Gastrocnemius medialis (tissue), 4 donors: ENCODE data around the gene ZNF79.

Experiments used
- POLR2A ChIP-seq, 2 donors: fragments of 450-650 bp; IDR thresholded peaks; one replicate each; pipeline ENCODE4 v1.6.1; 2017; ENCODE audit warnings: antibody characterized with exemption in 2 of 2, mild to moderate bottlenecking in 2 of 2, moderate library complexity in 2 of 2
- TF ChIP-seq, protein P1 (sequence below), 5 experiments: fragments of 450-650 bp in 3 of 5; fragments of 200-600 bp in 2 of 5; sonication (generic) in 2 of 5; IDR thresholded peaks in 4 of 5; conservative IDR thresholded peaks in 1 of 5; 1 replicate in 4 of 5; 2 replicates in 1 of 5; pipeline ENCODE4 v1.5.1; 2016 to 2019; ENCODE audit warnings: antibody characterized with exemption in 5 of 5, mild to moderate bottlenecking in 3 of 5, moderate library complexity in 3 of 5

DNA sequence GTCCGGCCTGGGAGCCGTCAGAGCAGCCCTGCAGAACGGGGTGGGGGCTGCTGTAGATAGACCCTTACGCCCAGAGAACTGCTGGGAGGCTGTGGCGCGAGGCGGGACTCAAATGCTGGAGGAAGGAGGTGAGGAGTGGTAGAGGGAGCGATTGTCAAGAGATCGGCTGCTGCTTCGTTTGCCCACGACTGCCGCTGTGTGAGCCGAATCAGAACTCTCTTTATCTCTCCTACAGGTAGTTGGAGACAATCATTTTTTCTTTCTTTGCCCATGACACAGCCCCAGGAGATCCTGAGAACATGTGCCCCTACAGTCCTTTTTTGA lies 456 bp downstream of the ZNF79 start:
- TF ChIP-seq, protein P1, sequence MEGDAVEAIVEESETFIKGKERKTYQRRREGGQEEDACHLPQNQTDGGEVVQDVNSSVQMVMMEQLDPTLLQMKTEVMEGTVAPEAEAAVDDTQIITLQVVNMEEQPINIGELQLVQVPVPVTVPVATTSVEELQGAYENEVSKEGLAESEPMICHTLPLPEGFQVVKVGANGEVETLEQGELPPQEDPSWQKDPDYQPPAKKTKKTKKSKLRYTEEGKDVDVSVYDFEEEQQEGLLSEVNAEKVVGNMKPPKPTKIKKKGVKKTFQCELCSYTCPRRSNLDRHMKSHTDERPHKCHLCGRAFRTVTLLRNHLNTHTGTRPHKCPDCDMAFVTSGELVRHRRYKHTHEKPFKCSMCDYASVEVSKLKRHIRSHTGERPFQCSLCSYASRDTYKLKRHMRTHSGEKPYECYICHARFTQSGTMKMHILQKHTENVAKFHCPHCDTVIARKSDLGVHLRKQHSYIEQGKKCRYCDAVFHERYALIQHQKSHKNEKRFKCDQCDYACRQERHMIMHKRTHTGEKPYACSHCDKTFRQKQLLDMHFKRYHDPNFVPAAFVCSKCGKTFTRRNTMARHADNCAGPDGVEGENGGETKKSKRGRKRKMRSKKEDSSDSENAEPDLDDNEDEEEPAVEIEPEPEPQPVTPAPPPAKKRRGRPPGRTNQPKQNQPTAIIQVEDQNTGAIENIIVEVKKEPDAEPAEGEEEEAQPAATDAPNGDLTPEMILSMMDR (IDR thresholded peaks at IDR 0.05 in 4 of 5, conservative IDR thresholded peaks at IDR 0.05 in 1 of 5), result no peak
- TF ChIP-seq POLR2A (IDR thresholded peaks at IDR 0.05), result no peak
